ENCODE measurements around the gene CCDC148. TPM values are rescaled to one million over a fixed set of nuclear protein-coding genes. Genes with fewer than 3 reads are reported as not detected.

Gene CCDC148
- total RNA-seq, 1 experiment from 2014 or later: 2.1 TPM

DNA sequence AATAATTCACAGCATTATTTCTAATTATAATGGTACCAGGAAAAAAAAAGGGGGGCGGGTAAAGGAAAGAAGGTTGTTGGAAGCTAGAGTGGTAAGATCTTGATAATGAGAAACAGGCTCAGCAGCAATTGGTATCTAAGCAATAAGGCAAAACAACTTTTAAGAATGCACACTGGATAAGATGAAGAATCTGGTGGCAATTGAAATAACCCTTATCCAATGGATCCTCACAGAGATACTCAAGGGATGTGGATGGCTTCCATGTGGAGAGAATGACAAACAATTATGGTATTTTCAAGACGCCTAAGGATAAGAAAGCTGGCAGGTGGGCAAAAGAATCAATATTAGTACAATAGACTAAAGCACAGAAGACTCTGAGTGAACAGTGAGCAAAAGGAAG, 201.3 kb downstream of the CCDC148 start (continued):
- TF ChIP-seq, protein P1, sequence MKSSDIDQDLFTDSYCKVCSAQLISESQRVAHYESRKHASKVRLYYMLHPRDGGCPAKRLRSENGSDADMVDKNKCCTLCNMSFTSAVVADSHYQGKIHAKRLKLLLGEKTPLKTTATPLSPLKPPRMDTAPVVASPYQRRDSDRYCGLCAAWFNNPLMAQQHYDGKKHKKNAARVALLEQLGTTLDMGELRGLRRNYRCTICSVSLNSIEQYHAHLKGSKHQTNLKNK (CRISPR knock-in tag; IDR thresholded peaks at IDR 0.05): no peak

DNA sequence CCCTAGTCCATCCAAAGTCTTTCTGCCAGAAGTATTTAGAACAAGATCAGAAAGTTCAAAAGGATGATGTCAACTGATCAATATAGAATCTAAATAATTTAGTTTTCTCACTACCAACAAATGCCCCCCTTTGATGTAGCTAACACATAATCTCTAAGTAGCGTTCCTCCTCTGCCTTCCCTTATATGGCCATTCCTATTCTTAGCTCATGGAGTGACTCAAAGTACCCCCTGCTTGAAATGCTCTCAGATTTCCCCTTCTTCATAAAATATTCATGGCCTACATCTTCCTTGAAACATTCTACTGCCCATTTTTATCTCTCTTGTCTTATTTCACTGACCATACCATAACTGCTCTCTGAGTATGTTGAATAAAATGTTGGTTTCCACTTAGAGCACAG, 203.4 kb downstream of the CCDC148 start:
- ChIA-PET POLR2A (no interaction called here), CTCF (interaction anchor here (1.3 kb wide), 1 partner anchor 203 kb away, joined by 3 read pairs; the partner anchor contains the start of genes CCDC148 and PKP4)
- Mint-ChIP-seq H3K36me3 (no peaks in the 10 kb centered on the region), H3K4me1 (peaks cover 20% of the 10 kb centered on the region), H3K27ac (no peak overlapping the region), H3K4me3 (no peak overlapping the region), H3K9me3 (no peaks in the 10 kb centered on the region), H3K27me3 (ENCODE audit: low read depth) (no peaks in the 10 kb centered on the region)
- ATAC-seq (peak; percentile 44), DNase-seq (ENCODE audit: low spot score) (no peak)
- TF ChIP-seq GABPB1 (CRISPR knock-in tag; IDR thresholded peaks at IDR 0.05) (no peak), KAT7 (CRISPR knock-in tag; IDR thresholded peaks at IDR 0.05; ENCODE audit: borderline replicate concordance) (no peak), ESRRA (CRISPR knock-in tag; IDR thresholded peaks at IDR 0.05; ENCODE audit: borderline replicate concordance) (no peak), MXD4 (CRISPR knock-in tag; IDR thresholded peaks at IDR 0.05; ENCODE audit: borderline replicate concordance) (no peak)
- TF ChIP-seq, protein P2, sequence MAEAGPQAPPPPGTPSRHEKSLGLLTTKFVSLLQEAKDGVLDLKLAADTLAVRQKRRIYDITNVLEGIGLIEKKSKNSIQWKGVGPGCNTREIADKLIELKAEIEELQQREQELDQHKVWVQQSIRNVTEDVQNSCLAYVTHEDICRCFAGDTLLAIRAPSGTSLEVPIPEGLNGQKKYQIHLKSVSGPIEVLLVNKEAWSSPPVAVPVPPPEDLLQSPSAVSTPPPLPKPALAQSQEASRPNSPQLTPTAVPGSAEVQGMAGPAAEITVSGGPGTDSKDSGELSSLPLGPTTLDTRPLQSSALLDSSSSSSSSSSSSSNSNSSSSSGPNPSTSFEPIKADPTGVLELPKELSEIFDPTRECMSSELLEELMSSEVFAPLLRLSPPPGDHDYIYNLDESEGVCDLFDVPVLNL (CRISPR knock-in tag; IDR thresholded peaks at IDR 0.05; ENCODE audit: borderline replicate concordance, low read depth): no peak
- TF ChIP-seq, protein P3, sequence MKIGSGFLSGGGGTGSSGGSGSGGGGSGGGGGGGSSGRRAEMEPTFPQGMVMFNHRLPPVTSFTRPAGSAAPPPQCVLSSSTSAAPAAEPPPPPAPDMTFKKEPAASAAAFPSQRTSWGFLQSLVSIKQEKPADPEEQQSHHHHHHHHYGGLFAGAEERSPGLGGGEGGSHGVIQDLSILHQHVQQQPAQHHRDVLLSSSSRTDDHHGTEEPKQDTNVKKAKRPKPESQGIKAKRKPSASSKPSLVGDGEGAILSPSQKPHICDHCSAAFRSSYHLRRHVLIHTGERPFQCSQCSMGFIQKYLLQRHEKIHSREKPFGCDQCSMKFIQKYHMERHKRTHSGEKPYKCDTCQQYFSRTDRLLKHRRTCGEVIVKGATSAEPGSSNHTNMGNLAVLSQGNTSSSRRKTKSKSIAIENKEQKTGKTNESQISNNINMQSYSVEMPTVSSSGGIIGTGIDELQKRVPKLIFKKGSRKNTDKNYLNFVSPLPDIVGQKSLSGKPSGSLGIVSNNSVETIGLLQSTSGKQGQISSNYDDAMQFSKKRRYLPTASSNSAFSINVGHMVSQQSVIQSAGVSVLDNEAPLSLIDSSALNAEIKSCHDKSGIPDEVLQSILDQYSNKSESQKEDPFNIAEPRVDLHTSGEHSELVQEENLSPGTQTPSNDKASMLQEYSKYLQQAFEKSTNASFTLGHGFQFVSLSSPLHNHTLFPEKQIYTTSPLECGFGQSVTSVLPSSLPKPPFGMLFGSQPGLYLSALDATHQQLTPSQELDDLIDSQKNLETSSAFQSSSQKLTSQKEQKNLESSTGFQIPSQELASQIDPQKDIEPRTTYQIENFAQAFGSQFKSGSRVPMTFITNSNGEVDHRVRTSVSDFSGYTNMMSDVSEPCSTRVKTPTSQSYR (CRISPR knock-in tag; IDR thresholded peaks at IDR 0.05): no peak

DNA sequence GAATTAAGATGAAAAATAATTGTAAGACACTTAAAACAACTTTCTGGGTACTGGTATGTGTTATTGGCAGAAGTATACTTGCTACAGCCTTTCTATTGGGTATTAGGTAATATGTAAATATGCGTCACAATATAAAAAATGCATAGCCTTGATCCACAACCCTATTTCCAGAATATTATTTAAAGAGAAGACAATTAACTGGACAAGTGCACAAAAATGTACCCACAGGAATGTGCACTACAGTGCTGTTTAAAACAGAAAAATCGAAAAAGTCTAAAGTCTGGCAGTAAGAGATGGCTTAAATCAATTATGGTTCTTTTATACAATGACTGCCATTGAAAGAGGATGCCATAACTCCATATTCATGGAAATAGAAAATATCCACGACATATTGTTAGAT, 205.2 kb downstream of the CCDC148 start:
- no peaks in the 10 kb centered on the region for H3K27me3 Mint-ChIP-seq (ENCODE audit: low read depth)
- H3K4me1 Mint-ChIP-seq: peaks cover 18% of the 10 kb centered on the region
- H3K27ac Mint-ChIP-seq: no peak overlapping the region
- TF ChIP-seq, protein P4, sequence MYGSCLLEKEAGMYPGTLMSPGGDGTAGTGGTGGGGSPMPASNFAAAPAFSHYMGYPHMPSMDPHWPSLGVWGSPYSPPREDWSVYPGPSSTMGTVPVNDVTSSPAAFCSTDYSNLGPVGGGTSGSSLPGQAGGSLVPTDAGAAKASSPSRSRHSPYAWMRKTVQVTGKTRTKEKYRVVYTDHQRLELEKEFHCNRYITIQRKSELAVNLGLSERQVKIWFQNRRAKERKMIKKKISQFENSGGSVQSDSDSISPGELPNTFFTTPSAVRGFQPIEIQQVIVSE (CRISPR knock-in tag; IDR thresholded peaks at IDR 0.05; ENCODE audit: borderline replicate concordance): no peak
- TF ChIP-seq, protein P5, sequence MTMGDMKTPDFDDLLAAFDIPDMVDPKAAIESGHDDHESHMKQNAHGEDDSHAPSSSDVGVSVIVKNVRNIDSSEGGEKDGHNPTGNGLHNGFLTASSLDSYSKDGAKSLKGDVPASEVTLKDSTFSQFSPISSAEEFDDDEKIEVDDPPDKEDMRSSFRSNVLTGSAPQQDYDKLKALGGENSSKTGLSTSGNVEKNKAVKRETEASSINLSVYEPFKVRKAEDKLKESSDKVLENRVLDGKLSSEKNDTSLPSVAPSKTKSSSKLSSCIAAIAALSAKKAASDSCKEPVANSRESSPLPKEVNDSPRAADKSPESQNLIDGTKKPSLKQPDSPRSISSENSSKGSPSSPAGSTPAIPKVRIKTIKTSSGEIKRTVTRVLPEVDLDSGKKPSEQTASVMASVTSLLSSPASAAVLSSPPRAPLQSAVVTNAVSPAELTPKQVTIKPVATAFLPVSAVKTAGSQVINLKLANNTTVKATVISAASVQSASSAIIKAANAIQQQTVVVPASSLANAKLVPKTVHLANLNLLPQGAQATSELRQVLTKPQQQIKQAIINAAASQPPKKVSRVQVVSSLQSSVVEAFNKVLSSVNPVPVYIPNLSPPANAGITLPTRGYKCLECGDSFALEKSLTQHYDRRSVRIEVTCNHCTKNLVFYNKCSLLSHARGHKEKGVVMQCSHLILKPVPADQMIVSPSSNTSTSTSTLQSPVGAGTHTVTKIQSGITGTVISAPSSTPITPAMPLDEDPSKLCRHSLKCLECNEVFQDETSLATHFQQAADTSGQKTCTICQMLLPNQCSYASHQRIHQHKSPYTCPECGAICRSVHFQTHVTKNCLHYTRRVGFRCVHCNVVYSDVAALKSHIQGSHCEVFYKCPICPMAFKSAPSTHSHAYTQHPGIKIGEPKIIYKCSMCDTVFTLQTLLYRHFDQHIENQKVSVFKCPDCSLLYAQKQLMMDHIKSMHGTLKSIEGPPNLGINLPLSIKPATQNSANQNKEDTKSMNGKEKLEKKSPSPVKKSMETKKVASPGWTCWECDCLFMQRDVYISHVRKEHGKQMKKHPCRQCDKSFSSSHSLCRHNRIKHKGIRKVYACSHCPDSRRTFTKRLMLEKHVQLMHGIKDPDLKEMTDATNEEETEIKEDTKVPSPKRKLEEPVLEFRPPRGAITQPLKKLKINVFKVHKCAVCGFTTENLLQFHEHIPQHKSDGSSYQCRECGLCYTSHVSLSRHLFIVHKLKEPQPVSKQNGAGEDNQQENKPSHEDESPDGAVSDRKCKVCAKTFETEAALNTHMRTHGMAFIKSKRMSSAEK (CRISPR knock-in tag; IDR thresholded peaks at IDR 0.05; ENCODE audit: borderline replicate concordance): no peak
- TF ChIP-seq, protein P6, sequence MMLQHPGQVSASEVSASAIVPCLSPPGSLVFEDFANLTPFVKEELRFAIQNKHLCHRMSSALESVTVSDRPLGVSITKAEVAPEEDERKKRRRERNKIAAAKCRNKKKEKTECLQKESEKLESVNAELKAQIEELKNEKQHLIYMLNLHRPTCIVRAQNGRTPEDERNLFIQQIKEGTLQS (CRISPR knock-in tag; conservative IDR thresholded peaks at IDR 0.05): no peak
- TF ChIP-seq NR1H2 (CRISPR knock-in tag; IDR thresholded peaks at IDR 0.05) (no peak), GRHL2 (CRISPR knock-in tag; IDR thresholded peaks at IDR 0.05; ENCODE audit: insufficient replicate concordance, severe bottlenecking) (no peak), NFYB (CRISPR knock-in tag; conservative IDR thresholded peaks at IDR 0.05; ENCODE audit: low read depth) (no peak), ZNF317 (CRISPR knock-in tag; IDR thresholded peaks at IDR 0.05; ENCODE audit: borderline replicate concordance, low read depth) (no peak)
- TF ChIP-seq, protein P7, sequence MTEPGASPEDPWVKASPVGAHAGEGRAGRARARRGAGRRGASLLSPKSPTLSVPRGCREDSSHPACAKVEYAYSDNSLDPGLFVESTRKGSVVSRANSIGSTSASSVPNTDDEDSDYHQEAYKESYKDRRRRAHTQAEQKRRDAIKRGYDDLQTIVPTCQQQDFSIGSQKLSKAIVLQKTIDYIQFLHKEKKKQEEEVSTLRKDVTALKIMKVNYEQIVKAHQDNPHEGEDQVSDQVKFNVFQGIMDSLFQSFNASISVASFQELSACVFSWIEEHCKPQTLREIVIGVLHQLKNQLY (CRISPR knock-in tag; IDR thresholded peaks at IDR 0.05): no peak
- no peak overlapping the region for H3K4me3 Mint-ChIP-seq
- CTCF ChIA-PET: no interaction called here
- ATAC-seq: no peak
- no peaks in the 10 kb centered on the region for H3K36me3 Mint-ChIP-seq
- POLR2A ChIA-PET: no interaction called here
- no peak for DNase-seq (ENCODE audit: low spot score)
- H3K9me3 Mint-ChIP-seq: no peaks in the 10 kb centered on the region
